Loucy (cell line): ENCODE results near the gene CEP128.

Experiments
- CTCF ChIP-seq: fragments of 200-600 bp; sonication (generic); conservative IDR thresholded peaks from 2 replicates; pipeline ENCODE4 v1.5.1; 2014; ENCODE audit warnings: mild to moderate bottlenecking, antibody characterized with exemption, low read length
- EZH2phosphoT487 ChIP-seq: fragments of 200-600 bp; IDR thresholded peaks from 2 replicates; pipeline ENCODE4 v1.6.1; 2018; ENCODE audit warnings: antibody characterized with exemption, mild to moderate bottlenecking, moderate library complexity, borderline replicate concordance

DNA sequence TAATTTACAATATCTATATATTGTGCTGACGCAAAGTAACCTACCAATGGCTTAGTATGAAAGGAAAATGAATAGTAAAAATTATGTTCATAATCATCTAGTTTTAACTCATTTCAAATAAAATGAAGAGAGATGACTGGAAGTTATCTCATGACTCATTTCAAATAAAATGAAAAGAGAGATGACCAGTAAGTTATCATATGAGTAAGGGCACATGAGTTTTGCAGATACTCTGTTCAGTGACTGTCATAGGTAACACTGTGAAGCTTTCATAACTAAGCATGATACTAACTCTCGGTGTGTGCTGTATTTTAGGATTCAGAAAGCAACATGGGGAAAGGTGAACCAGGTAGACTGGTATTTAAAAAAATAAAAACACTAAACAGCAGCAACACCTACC, 365.8 kb downstream of the CEP128 start:
- TF ChIP-seq CTCF = no peak
- TF ChIP-seq EZH2phosphoT487 = no peak
